ENCODE data around the gene DIDO1. TPM values are rescaled to one million over a fixed set of nuclear protein-coding genes. Genes with fewer than 3 reads are reported as not detected.

The DIDO1 gene
- total and polyA plus RNA-seq, 9 of the 15 experiments (the other 6 are each of a cell fraction or from before 2014, with no cell fraction given) = 4.4 to 46.8 (median 31.2) TPM

DNA sequence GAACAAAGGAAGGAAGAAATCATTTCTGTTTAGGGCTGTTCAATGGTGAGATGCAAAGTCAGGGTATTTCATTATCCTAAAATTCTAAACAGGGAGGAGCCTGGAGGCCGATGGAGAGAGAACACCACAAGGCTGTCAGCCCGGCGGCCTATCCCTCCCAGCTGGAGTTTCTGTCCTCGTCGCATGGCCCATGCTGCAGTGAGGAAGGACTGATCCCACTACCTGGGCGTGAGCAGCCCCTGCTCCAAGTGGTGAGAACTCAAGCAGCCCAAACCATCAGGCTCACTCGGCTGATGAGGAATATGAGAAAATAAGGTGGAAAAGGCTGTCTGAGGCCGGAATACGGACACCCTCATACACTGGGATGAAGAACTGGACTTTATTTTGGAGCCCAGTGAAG lies 30.8 kb downstream of the DIDO1 start:
- CTCF ChIA-PET (ENCODE audit: low intra/inter-chr PET ratio) = no interaction called here
- peaks cover 7% of the 10 kb centered on the region; the same call in 1 of the 2 replicates for H4K20me1 ChIP-seq (replicated peaks; ENCODE audit: control insufficient read depth, insufficient read depth, low read length)
- H3K4me1 ChIP-seq (replicated peaks in 1 of 2; ENCODE audit: control insufficient read depth in 2 of 2, insufficient read depth in 2 of 2, low read length in 2 of 2) = peaks cover 3 to 10% of the 10 kb centered on the region in 2 experiments
- H2AFZ ChIP-seq (ENCODE audit: low read depth, low read length) = no peak overlapping the region
- 94% methylated on average over 9 of the region's 9 CpGs for WGBS (ENCODE audit: insufficient coverage, low coverage, missing lambda C conversion rate)
- no peak overlapping the region for H3K4me2 ChIP-seq (ENCODE audit: insufficient read depth, low read length)
- FAIRE-seq (no peak), ATAC-seq (no peak), DNase-seq (ENCODE audit: extremely low read depth in 1 of 4, low spot score in 3 of 4) (no peak)
- 0 out of 3 replicates have a peak, but pooled peaks cover 3% of the 10 kb centered on the region for H3K79me2 ChIP-seq (ENCODE audit: control insufficient read depth, insufficient read depth, low read length)
- H3K27me3 ChIP-seq (ENCODE audit: control insufficient read depth in 2 of 2, insufficient read depth in 2 of 2, low read length in 2 of 2) = no peaks in the 10 kb centered on the region
- H3K9ac ChIP-seq (ENCODE audit: insufficient read depth in 1 of 2, low read depth in 2 of 2, low read length in 2 of 2) = 0 out of 4 replicates have a peak overlapping the region, but pooled peaks of 1 of the 2 experiments have one; percentile 37
- POLR2A ChIA-PET = interaction anchor here (0.6 kb wide), 1 partner anchor 126 kb away, joined by 3 read pairs; no protein-coding TSS in a partner anchor
- H3K9me1 ChIP-seq (ENCODE audit: control insufficient read depth, insufficient read depth, low read length) = no peaks in the 10 kb centered on the region
- no peak overlapping the region for H3K4me3 ChIP-seq
- no TSS peak for BruUV-seq (replicated peaks)
- TF ChIP-seq ELF1 (tag; IDR thresholded peaks at IDR 0.05) = no peak
- TF ChIP-seq, protein P1, sequence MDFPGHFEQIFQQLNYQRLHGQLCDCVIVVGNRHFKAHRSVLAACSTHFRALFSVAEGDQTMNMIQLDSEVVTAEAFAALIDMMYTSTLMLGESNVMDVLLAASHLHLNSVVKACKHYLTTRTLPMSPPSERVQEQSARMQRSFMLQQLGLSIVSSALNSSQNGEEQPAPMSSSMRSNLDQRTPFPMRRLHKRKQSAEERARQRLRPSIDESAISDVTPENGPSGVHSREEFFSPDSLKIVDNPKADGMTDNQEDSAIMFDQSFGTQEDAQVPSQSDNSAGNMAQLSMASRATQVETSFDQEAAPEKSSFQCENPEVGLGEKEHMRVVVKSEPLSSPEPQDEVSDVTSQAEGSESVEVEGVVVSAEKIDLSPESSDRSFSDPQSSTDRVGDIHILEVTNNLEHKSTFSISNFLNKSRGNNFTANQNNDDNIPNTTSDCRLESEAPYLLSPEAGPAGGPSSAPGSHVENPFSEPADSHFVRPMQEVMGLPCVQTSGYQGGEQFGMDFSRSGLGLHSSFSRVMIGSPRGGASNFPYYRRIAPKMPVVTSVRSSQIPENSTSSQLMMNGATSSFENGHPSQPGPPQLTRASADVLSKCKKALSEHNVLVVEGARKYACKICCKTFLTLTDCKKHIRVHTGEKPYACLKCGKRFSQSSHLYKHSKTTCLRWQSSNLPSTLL (IDR thresholded peaks at IDR 0.05) = no peak
- TF ChIP-seq SMAD4 (CRISPR knock-in tag; conservative IDR thresholded peaks at IDR 0.05) = no peak
- no peak for TF ChIP-seq KLF13 (tag; IDR thresholded peaks at IDR 0.05; ENCODE audit: borderline replicate concordance, low read depth)
- intact Hi-C loops (cut with micrococcal nuclease) (no loop called here), in situ Hi-C loops (cut with MboI) (no loop called here)
- H3K36me3 ChIP-seq (ENCODE audit: control insufficient read depth, insufficient read depth, low read length) = peaks cover 71% of the 10 kb centered on the region
- H3K9me3 ChIP-seq (replicated peaks; ENCODE audit: control insufficient read depth, insufficient read depth, low read depth, low read length) = no peaks in the 10 kb centered on the region
- H3K27ac ChIP-seq (ENCODE audit: extremely low read depth, low read depth, low read length) = no peak overlapping the region

Measured in K562 (cell line).